ENCODE data around the gene HDHD5.
"Not testable (repeated sequence)": the region's sequence is repeated elsewhere in the genome, so short reads cannot be mapped to it uniquely, and the experiment has no call there.

The HDHD5 gene

GRCh38 chr22:17157714-17158113 is 1.4 kb downstream of the HDHD5 start:
- DNase-seq (ENCODE audit: low spot score): no peak

GRCh38 chr22:17155941-17156340 is 3.1 kb downstream of the HDHD5 start:
- no peak for DNase-seq (ENCODE audit: low spot score)

DNA sequence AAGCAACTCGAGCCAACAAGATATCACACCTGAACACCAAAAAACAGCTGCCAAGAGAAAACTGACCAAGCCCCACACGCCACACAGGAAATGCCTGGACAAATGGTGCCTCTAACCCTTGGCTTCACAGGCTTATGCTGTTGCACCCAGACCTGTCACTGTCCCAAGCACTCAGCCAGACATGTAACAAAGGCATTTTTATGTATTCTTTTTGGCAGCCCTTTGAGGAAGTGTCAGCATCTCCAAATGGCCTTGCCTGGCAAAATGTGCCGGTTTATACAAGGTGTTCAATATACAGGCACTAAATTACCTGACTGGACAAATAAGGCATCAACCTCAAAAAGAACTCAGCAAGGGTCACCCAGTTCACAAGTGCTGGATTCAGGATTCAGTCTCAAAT is 6.1 kb downstream of the HDHD5 start:
- DNase-seq (ENCODE audit: low spot score): no peak

- DNase-seq (ENCODE audit: low spot score): no peak
Measured at GRCh38 chr22:17152340-17152739, 6.7 kb downstream of the HDHD5 start.

DNA sequence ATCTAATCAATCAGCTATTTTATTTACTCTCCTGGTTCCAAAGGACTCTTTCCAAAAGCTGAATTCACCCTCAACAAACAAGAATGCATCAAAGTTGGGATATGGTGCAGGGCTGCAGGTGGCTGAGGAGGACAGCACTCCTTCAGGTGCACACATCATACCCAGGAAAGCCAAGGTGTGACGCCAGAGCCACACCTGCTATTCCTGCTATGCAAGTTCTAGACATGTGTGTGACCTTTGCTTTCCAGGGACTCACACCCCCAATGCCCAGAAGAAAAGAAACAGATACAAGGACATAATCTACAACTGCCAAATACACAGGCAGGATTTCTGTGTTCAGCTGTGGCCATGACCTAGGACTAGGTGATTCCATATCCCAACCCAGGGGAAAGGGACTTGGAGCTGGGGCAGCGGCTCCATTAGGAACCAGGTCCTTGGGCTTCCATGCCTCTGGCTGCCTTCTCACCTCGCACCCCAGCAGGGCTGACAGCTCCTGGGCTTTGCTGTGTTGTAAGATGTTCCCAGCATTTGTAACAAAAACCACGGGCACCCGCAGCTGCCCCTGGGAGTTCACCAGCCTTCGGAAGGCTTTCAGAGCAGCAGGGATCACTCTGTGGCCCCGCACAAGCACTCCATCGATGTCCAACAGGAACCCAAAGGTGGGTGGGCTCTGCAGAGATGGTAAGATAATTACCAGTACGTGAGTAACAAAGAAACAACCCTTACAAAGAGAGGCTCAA is 9.8 kb downstream of the HDHD5 start:
- DNase-seq (ENCODE audit: low spot score): no peak

DNA sequence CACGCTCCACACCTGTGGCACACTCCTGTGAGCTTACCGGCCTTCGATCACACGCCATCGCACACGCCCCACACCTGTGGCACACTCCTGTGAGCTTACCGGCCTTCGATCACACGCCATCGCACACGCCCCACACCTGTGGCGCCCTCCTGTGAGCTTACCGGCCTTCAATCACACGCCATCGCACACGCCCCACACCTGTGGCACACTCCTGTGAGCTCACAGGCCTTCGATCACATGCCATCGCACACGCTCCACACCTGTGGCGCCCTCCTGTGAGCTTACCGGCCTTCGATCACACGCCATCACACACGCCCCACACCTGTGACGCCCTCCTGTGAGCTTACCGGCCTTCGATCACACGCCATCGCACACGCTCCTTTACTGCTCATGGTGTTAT is 11.6 kb downstream of the HDHD5 start:
- not testable (repeated sequence) for DNase-seq (ENCODE audit: low spot score)

- DNase-seq (ENCODE audit: low spot score): no peak
Measured at GRCh38 chr22:17145021-17145680, 13.9 kb downstream of the HDHD5 start.

DNA sequence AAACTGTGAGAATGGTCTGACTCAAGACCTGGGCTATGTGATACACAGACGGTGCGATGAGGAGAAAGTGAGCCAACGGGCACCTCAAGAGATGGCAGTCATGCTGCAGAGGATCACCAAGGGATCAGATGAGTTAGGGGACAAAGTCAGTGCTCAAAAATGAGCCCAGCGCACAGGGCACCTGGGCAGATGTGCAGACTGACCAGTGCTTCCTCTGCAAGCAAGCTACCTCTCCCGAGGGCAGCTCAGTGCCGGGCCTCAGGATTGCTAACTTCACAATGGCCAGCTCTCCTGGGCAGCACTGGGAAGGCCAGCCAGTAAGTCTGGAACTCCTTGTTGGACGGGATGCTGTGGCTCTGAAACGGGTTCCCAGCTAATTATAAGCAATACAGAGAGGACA is 15.3 kb downstream of the HDHD5 start:
- no peak for DNase-seq (ENCODE audit: low spot score)

GRCh38 chr22:17143101-17143500 is 16.0 kb downstream of the HDHD5 start:
- DNase-seq (ENCODE audit: low spot score): no peak

DNA sequence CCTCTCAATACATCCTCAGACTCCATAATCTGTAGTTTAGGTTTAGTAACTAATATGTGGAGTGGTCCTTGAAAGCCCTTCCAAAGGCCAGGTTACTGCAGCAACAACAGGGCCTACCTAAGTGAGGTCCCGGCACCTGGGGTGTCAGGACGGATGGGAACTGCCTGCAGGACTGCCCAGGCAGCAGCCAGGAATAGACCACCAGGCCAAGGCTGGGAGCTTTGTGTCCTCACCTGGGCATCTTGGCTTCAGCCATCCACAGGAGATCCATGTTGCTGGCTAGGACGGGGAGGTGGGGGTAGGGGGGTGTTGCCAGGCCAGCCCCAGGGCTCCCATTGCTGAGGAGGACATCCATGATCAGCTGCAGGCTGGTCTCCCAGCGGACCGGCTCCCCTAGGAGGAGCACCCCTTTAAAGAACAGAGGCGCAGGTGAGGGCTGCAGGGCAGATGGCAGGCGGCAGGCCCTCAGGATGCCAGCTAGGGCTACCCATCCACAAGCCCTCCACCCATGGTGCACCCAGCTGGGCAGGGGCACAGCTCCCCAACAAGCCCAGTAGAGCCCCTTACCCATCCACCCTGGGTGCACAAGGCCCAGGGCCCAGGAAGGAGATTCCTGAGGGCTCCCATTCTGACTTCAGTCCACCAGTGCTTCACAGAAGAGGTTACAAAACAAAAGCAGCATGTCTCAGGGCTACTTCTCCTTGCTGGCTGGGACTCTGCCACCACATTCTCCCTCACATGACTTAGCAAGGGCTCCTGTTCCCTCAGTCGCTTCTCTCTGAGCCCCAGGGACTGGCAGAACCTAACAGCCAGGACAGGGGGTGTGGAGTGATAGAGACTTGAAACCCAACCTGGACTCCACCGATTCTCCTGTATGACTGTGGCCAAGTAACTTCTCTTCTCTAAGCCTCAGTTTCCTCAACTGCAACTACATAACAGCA is 18.0 kb downstream of the HDHD5 start:
- DNase-seq (ENCODE audit: low spot score): no peak

DNA sequence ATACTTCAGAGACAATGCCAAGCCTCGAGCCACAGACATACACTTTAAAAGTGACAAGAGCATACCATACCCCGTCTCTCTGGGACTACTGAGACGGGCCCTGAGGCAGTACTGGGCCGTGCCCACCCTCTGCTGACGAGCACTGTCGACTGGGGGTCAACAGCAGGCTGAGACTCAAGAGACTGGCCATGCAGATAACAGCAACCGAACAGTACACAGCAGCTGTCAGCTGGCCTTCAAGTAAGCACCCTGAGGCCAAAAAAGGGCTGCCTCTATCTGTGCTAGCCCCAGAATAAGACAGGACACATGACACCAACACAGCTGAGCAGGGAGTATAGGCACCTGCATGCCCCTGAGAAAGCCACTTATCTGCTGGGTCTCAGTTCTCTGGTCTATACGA is 19.1 kb downstream of the HDHD5 start:
- DNase-seq (ENCODE audit: low spot score): no peak

DNA sequence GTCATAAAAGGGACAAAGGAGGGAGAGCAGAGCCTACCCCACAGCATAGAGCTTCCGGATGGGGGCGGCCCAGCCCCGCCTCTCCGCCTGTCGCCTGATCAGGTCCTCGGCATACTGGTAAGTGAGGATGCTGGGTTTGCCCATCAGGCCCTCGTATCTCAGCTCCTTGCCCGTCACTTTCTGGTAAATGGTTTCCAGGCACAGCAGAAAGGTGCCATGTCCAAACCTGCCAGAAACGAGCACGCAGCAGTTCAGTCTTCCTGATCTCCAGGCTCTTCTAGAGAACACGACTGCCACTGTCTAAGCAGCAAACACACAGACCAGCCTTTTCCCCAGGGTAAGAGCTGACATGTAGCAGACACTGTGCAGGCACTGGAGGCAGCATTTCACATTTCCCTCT is 20.6 kb downstream of the HDHD5 start:
- DNase-seq (ENCODE audit: low spot score): no peak

DNA sequence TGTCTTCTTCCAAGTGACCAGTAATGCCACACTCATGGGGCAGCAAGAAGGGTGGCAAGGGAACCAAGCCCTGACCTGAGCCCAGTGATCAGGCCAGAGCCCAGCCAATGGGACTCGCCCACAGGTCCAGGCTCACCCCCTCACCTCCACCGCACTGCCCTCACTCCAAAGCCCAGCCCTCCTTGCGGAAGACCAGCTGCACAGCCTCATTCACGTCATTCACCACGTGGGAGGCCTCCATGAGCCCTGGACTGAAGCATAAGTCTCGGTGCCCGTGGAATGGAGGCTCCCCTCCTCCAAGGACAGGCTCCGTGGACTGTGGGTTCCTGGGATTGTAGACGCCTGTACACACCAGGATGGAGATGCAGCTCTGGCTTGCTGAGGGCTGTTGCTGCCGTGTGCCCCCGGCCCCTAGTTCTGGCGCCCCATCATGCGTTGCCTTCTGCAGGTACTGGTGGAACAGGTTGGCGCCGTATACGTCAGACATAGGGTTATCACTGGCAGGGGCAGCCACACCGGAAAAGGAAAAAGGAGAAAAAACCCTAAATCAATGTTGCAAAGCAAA is 21.1 kb downstream of the HDHD5 start:
- no peak for DNase-seq (ENCODE audit: low spot score)

DNA sequence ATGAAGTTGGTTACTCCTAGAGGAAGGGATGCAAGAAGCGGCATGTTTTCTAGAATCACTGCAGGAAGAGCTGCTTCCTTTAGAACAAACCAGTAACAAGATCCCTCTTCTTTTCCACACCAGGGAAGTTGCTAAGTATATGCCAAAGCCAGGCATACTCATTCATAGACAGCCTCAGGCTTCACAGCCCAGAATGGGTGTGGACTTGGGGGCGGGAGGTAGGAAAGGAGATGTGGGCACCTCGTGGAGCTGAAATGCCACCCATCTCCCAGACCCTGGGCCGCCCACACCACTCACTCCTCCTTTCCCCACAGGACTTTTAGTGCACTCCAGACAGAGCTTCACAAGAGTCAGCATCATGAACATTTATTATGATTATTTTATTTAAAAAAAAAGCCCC is 21.9 kb downstream of the HDHD5 start:
- DNase-seq (ENCODE audit: low spot score): no peak

- no peak for DNase-seq (ENCODE audit: low spot score)
Measured at GRCh38 chr22:17135153-17135760, 23.8 kb downstream of the HDHD5 start.

GRCh38 chr22:17133137-17133536 is 25.9 kb downstream of the HDHD5 start:
- DNase-seq (ENCODE audit: low spot score): no peak

GRCh38 chr22:17132112-17132511 is 27.0 kb downstream of the HDHD5 start:
- no peak for DNase-seq (ENCODE audit: low spot score)

DNA sequence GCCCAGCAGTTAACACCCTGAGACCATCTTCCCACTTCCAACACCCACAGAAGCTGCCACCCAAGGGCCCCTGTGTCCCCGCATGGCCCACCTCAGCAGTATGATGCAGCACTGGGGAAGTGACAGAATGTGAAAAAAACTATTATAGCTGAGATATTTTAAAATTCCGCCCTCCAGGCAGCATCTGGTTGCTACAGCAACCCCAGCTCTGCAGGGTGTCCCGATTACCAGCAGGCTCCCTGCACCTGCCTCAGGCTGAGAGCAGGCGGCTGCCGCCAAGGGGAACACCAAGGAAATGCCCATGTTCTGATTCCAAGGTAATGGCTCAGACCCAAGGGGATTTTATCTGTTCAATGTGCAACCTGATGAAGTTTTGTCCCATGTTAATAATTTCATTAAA is 27.4 kb downstream of the HDHD5 start:
- DNase-seq (ENCODE audit: low spot score): no peak

DNA sequence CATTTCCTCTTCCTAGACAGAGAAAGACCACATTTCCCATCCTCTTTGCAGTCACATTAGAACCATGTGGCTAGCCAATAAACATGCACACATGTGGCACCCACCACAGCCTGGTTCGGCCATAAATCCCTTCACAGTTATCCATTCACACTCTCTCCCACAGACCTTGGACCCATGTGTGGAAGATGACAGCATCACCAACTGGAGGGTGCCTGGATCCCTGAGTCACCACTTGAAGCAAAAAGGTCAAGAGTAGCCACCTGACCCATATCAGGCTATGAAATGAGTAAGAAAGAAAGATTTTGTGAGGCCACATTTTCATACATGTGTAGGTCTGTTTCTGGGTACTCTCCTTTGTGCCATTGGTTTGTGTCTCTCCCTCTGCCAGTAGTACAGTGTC is 28.9 kb downstream of the HDHD5 start:
- DNase-seq (ENCODE audit: low spot score): no peak

- DNase-seq (ENCODE audit: low spot score): peak; percentile 92
Measured at GRCh38 chr22:17121233-17122195, 37.6 kb downstream of the HDHD5 start, which contains the start of gene TMEM121B. Gene TMEM121B (minus strand): TSS chr22:17121360. CDS start chr22:17121127, 233 bp downstream.
